ENCODE measurements around the gene MAN1C1. TPM values are rescaled to one million over a fixed set of nuclear protein-coding genes. Genes with fewer than 3 reads are reported as not detected.

Gene MAN1C1
- total and polyA plus RNA-seq, 4 donors, result 4.6 to 14.7 (median 13.1) TPM

- H3K27ac ChIP-seq (ENCODE audit: low read depth in 1 of 2, low read length in 1 of 2), result no peak overlapping the region
- no peaks in the 10 kb centered on the region for H3K36me3 ChIP-seq (ENCODE audit: control insufficient read depth in 4 of 4, insufficient read depth in 4 of 4, low read length in 4 of 4)
- peaks cover 0 to 4% (median 0%) of the 10 kb centered on the region in 4 donors for H3K9me3 ChIP-seq (ENCODE audit: control insufficient read depth in 4 of 4, insufficient read depth in 3 of 4, low read length in 3 of 4)
- no peak overlapping the region for H3K9ac ChIP-seq (ENCODE audit: insufficient read depth in 1 of 2, low read length in 2 of 2)
- H3K27me3 ChIP-seq (ENCODE audit: control insufficient read depth in 3 of 3, insufficient read depth in 3 of 3, low read length in 2 of 3), result no peaks in the 10 kb centered on the region
- TF ChIP-seq, protein P1, sequence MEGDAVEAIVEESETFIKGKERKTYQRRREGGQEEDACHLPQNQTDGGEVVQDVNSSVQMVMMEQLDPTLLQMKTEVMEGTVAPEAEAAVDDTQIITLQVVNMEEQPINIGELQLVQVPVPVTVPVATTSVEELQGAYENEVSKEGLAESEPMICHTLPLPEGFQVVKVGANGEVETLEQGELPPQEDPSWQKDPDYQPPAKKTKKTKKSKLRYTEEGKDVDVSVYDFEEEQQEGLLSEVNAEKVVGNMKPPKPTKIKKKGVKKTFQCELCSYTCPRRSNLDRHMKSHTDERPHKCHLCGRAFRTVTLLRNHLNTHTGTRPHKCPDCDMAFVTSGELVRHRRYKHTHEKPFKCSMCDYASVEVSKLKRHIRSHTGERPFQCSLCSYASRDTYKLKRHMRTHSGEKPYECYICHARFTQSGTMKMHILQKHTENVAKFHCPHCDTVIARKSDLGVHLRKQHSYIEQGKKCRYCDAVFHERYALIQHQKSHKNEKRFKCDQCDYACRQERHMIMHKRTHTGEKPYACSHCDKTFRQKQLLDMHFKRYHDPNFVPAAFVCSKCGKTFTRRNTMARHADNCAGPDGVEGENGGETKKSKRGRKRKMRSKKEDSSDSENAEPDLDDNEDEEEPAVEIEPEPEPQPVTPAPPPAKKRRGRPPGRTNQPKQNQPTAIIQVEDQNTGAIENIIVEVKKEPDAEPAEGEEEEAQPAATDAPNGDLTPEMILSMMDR (IDR thresholded peaks at IDR 0.05; ENCODE audit: control extremely low read depth, extremely low read depth), result no peak
- no peak for DNase-seq
- peaks cover 5 to 26% (median 17%) of the 10 kb centered on the region in 5 donors for H3K4me1 ChIP-seq (ENCODE audit: control insufficient read depth in 5 of 5, insufficient read depth in 5 of 5, low read length in 5 of 5)
- no peak overlapping the region for H3K4me3 ChIP-seq
- no peak for ATAC-seq (ENCODE audit: insufficient read depth, low FRiP score)
- 79 to 92% methylated on average over 5 of the region's 5 CpGs for WGBS, 2 donors
Measured at GRCh38 chr1:25731148-25731547, 114.6 kb downstream of the MAN1C1 start.

GRCh38 chr1:25731626-25732370 lies 115.2 kb downstream of the MAN1C1 start:
- Histone ChIP-seq H3K27me3 (ENCODE audit: control insufficient read depth in 3 of 3, insufficient read depth in 3 of 3, low read length in 2 of 3) (no peaks in the 10 kb centered on the region), H3K36me3 (ENCODE audit: control insufficient read depth in 4 of 4, insufficient read depth in 4 of 4, low read length in 4 of 4) (no peaks in the 10 kb centered on the region), H3K4me1 (ENCODE audit: control insufficient read depth in 5 of 5, insufficient read depth in 5 of 5, low read length in 5 of 5) (peaks cover 5 to 26% (median 17%) of the 10 kb centered on the region in 5 donors), H3K4me3 (no peak overlapping the region), H3K27ac (ENCODE audit: low read depth in 1 of 2, low read length in 1 of 2) (no peak overlapping the region), H3K9ac (ENCODE audit: insufficient read depth in 1 of 2, low read length in 2 of 2) (no peak overlapping the region), H3K9me3 (ENCODE audit: control insufficient read depth in 4 of 4, insufficient read depth in 3 of 4, low read length in 3 of 4) (peaks cover 0 to 4% (median 0%) of the 10 kb centered on the region in 4 donors)
- TF ChIP-seq, protein P1 (IDR thresholded peaks at IDR 0.05; ENCODE audit: control extremely low read depth, extremely low read depth), result no peak
- 96 to 98% methylated on average over 4 of the region's 4 CpGs for WGBS, 2 donors
- DNase-seq, result no peak
- no peak for ATAC-seq (ENCODE audit: insufficient read depth, low FRiP score)

DNA sequence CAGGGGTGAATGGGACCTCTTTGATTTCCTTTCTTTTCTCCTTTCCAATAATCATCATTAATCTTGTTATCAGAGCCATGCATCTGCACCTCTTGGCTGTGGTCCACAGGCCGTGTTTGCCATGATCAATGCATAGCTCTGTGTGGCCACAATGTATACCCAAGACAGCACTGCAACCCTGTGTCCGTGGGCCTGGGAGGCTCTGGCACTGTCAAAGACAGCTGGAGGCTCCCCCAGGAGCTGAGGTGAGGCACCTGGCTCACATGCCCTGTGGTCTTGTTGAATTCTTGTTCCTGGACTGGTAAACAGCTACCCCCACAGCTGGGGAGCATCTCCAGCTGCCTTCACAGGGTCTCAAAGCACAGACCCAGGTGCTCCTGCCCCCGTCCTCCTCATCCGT lies 116.2 kb downstream of the MAN1C1 start:
- DNase-seq, result no peak

More for the DNA sequence above, 116.2 kb downstream of the MAN1C1 start:
- 88 to 90% methylated on average over 4 of the region's 4 CpGs for WGBS, 2 donors
- Histone ChIP-seq H3K36me3 (ENCODE audit: control insufficient read depth in 4 of 4, insufficient read depth in 4 of 4, low read length in 4 of 4) (no peaks in the 10 kb centered on the region), H3K4me1 (ENCODE audit: control insufficient read depth in 5 of 5, insufficient read depth in 5 of 5, low read length in 5 of 5) (peaks cover 5 to 17% (median 14%) of the 10 kb centered on the region in 5 donors), H3K9ac (ENCODE audit: insufficient read depth in 1 of 2, low read length in 2 of 2) (no peak overlapping the region), H3K9me3 (ENCODE audit: control insufficient read depth in 4 of 4, insufficient read depth in 3 of 4, low read length in 3 of 4) (peaks cover 0 to 4% (median 0%) of the 10 kb centered on the region in 4 donors), H3K27me3 (ENCODE audit: control insufficient read depth in 3 of 3, insufficient read depth in 3 of 3, low read length in 2 of 3) (no peaks in the 10 kb centered on the region), H3K27ac (ENCODE audit: low read depth in 1 of 2, low read length in 1 of 2) (no peak overlapping the region), H3K4me3 (no peak overlapping the region)
- TF ChIP-seq, protein P1 (IDR thresholded peaks at IDR 0.05; ENCODE audit: control extremely low read depth, extremely low read depth), result no peak
- ATAC-seq (ENCODE audit: insufficient read depth, low FRiP score), result no peak
